ENCODE data around the gene TRAPPC6A.

- TF ChIP-seq POLR2A (IDR thresholded peaks at IDR 0.05) (no peak), POLR2AphosphoS5 (IDR thresholded peaks at IDR 0.05) (no peak), EP300 (IDR thresholded peaks at IDR 0.05) (no peak)
- TF ChIP-seq, protein P1, sequence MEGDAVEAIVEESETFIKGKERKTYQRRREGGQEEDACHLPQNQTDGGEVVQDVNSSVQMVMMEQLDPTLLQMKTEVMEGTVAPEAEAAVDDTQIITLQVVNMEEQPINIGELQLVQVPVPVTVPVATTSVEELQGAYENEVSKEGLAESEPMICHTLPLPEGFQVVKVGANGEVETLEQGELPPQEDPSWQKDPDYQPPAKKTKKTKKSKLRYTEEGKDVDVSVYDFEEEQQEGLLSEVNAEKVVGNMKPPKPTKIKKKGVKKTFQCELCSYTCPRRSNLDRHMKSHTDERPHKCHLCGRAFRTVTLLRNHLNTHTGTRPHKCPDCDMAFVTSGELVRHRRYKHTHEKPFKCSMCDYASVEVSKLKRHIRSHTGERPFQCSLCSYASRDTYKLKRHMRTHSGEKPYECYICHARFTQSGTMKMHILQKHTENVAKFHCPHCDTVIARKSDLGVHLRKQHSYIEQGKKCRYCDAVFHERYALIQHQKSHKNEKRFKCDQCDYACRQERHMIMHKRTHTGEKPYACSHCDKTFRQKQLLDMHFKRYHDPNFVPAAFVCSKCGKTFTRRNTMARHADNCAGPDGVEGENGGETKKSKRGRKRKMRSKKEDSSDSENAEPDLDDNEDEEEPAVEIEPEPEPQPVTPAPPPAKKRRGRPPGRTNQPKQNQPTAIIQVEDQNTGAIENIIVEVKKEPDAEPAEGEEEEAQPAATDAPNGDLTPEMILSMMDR (IDR thresholded peaks at IDR 0.05): no peak
These were observed 27.2 kb downstream of the TRAPPC6A start for GRCh38 chr19:45150751-45151281.

Measured in sigmoid colon (tissue), 4 donors.